Stomach (tissue), 4 donors: Measurements from ENCODE around the gene ELMO1.

ENCODE experiments used
- CTCF ChIP-seq, 7 experiments: fragments of 450-650 bp in 4 of 7; fragments of 200-600 bp in 3 of 7; sonication (generic) in 3 of 7; IDR thresholded peaks; one replicate each; pipeline ENCODE4 v1.5.1; 2016 to 2019; ENCODE audit warnings: antibody characterized with exemption in 7 of 7, control low read depth in 2 of 7, mild to moderate bottlenecking in 1 of 7
- POLR2A ChIP-seq, 4 donors: fragments of 450-650 bp; IDR thresholded peaks; one replicate each; pipeline ENCODE4 v1.6.1; 2016; ENCODE audit warnings: antibody characterized with exemption in 4 of 4, control low read depth in 2 of 4, mild to moderate bottlenecking in 1 of 4, moderate library complexity in 1 of 4
- POLR2AphosphoS5 ChIP-seq, 3 donors: sonication (generic); formaldehyde crosslinking; IDR thresholded peaks; one replicate each; pipeline ENCODE4 v1.6.1; 2016; ENCODE audit warnings: antibody characterized with exemption in 3 of 3

GRCh38 chr7:37376386-37376785 lies 72.3 kb downstream of the ELMO1 start:
- no peak for TF ChIP-seq POLR2A (IDR thresholded peaks at IDR 0.05)
- no peak for TF ChIP-seq CTCF (IDR thresholded peaks at IDR 0.05)
- no peak for TF ChIP-seq POLR2AphosphoS5 (IDR thresholded peaks at IDR 0.05)
